COLO829 (cell line): Measurements from ENCODE around the gene TULP4.
A peak's percentile ranks its signal among the peaks of the same experiment; 100 is the strongest.

Source experiments
- DNase-seq: peaks from one replicate; pipeline ENCODE4 v3.0.0; 2012; ENCODE audit warnings: low spot score

The TULP4 gene

DNA sequence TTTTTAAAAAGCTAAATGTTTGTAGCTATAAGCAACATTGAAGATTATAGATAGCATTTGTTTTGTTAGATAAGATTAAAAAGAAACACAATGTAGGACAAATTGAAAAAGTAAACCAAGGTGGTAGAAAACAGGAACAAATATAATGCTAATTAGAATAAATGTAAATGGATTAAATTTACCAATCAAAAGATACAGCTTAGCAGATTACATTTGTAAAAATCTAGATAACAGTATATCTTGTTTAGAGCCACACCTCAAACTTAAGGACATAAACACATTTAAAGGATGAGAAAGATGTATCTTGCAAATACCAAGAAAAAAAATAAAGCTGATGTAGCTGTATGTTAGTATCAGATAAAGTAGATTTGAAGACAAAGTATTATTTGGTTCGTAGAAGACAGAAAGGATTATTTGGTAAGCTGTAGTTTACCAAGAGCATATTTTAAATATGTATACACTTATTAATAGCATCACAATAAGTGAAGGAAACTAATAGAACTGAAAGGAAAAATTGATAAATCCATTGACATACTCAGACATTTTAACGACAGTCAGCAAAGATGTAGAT is 107.2 kb downstream of the TULP4 start:
- DNase-seq: no peak

DNA sequence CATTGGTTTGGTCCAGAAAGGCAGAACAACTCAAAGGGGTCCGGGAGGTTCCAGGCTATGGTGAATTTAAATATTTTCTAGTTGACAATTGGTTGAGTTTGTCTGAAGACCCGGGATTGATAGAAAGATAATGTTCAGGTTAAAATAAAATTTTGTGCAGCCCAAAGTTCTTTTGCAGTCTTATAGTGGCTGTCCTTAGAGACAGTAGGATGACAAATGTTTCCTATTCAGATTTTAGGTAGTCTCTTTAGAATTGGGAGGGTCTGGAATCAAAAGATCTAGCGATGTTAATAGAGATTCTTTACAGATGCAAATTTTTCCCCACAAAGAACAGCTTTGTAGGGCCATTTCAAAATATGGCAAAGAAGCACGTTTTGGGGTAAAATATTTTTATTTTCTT is 109.1 kb downstream of the TULP4 start:
- DNase-seq: no peak

GRCh38 chr6:158422629-158423238 is 110.5 kb downstream of the TULP4 start:
- DNase-seq: no peak

DNA sequence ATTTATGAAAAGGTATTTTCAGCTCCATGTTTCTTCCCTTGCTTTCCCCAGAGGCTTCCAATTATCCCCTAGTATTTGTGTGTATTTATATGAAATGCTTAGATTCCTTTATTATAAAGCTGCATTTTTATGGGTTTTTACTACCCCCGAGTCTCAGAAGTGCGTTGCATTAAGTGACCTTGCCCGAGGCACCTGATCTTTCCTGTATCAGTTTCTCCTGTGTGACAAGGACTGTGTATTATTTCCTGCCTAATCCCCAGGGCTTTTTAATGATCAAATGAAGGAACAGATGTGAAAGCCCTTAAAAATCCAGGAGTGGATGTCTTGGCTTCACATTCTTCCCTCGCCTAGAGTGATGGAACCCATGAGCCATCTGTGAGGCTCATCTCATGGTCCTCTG is 118.8 kb downstream of the TULP4 start:
- no peak for DNase-seq

GRCh38 chr6:158431560-158431959 is 119.3 kb downstream of the TULP4 start:
- no peak for DNase-seq

GRCh38 chr6:158437571-158437970 is 125.3 kb downstream of the TULP4 start:
- no peak for DNase-seq

DNA sequence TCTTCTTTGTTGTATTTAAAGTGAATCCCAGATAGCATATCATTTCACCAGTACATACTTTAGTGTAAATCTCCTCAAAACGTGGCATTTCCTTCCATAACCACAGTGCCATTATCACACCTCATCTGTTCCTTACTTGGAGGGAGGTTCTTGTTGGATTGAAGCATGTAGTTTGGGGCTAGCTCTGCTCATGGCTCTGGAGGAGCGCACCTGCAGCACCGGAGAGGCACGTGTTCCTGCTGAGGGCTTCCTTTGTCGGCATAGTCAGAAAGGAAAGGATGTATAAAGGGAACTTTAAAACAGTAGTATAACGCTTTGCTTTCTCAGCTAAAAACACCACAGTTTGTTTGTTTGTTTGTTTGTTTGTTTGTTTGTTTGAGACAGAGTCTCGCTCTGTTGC is 126.0 kb downstream of the TULP4 start:
- no peak for DNase-seq

DNA sequence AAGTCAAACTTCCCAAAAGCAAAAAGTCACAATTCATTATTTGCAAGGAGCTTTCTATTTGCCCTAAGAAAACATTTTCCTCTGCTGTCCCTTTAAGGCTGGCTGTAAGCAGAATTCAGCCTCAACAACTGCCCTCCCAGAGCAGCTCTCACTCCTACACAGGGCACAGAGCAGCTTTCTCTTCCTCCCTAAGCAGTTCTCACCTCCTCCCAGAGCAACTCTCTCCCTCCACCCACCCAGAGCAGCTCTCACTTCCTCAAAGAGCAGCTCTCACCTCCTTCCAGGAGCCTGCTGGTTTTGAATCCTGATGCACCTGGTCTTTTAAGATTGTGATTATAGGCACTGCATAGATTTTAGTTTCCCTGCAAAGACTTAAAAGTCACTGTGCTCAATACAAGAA is 127.0 kb downstream of the TULP4 start:
- no peak for DNase-seq

DNA sequence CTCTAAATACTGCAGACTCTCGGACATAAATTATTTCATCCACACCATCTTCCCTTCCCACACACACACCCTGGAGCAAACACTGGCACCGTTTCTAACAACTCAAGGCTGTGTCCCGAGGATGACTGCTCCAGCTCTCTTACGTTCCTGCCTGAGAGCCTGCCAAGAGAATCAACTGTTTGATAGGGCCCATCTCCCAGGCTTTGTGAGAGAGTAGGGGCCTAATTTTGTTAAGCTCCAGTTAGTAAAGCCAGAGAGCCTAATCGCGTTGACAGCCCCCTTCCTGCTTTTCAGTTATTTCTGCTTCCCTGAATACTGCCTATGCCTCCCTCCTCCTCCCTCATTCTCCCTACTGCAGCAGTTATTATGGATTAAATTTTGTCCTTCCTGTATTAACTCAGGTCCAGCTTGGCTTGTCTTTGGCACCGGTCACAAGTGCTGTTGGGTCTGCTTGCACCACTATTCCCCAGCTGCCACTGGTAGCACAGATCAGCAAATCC is 129.5 kb downstream of the TULP4 start:
- no peak for DNase-seq

DNA sequence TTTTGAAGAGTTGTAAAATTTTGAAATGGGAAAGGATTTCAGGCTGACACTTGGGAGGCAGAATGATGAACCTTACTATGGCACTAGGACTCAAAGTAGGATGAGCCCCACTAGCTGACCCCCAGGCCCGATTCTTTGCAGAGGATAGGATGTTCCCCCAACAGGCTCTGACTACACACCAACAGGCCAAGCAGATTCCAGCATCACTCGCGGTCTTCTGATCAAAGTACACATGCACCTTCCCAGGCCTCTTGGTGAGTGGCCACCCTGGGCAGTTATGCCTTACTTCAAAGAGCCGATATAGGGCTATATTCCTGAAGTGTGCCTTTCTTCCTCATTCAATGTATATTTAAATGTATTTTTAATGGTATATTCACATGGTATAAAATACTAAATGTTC is 130.0 kb downstream of the TULP4 start:
- no peak for DNase-seq

GRCh38 chr6:158445426-158446085 is 133.3 kb downstream of the TULP4 start:
- DNase-seq: no peak

GRCh38 chr6:158448856-158449255 is 136.6 kb downstream of the TULP4 start:
- no peak for DNase-seq

DNA sequence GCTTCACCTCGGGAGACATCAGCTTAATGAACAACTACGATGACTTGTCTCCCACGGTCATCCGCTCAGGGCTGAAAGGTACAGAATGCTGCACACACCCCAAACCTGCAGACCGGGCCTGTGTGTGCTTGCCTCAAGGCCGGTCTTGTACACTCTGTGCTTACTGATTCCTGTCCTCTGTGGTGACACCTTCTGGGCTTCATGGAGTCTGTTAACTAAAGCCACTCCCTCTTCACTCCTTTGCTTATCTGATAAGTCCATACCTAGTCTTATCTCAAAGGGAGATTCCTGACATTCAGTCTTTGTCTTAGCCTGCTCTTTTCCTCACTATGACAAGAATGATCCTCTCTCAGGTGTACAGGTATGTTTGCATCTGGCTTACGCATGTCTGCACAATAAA is 139.9 kb downstream of the TULP4 start:
- no peak for DNase-seq

DNA sequence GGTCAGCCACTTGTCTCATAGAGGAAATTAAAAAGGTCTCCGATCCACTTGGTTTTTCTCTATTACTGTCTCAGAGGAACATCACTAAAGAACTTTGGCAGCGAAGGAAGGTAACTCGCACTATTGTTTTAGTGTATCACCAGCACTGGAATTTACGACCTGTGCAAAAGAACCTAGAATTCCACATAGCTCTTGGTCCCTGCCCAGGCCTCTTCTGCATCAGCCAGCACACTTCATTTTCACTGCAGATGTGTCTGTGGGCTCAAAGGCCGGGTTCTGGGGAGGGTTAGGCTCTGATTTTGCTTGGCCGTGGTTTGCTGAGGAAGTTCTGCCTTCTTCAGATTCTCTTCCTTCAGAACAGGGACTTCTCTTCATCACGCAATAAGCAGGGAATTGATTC is 144.9 kb downstream of the TULP4 start:
- no peak for DNase-seq

GRCh38 chr6:158457616-158458278 is 145.5 kb downstream of the TULP4 start:
- DNase-seq: peak; percentile 65

GRCh38 chr6:158459726-158460125 is 147.5 kb downstream of the TULP4 start:
- DNase-seq: peak; percentile 48

- DNase-seq: peak; percentile 63
These were observed 148.4 kb downstream of the TULP4 start for GRCh38 chr6:158460602-158461169.

GRCh38 chr6:158461954-158462353 is 149.7 kb downstream of the TULP4 start:
- DNase-seq: no peak

GRCh38 chr6:158464483-158464882 is 152.2 kb downstream of the TULP4 start:
- DNase-seq: no peak

DNA sequence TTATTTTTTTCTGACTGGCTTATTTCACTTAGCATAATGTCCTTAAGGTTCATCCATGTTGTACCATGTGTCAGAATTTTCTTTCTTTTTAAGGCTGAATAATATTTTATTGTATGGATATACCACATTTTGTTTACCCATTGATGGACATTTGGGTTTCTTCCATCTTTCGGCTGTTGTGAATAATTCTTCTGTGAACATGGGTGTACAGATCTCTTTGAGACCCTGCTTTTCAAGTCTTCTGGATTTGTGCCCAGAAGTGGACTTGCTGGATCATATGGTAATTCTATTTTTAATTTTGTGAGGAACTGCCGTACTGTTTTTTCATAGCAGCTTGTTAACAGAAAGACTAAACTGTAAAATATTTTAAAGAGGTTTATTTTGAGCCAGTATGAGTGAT is 153.0 kb downstream of the TULP4 start:
- DNase-seq: no peak

GRCh38 chr6:158465747-158466146 is 153.5 kb downstream of the TULP4 start:
- DNase-seq: no peak

GRCh38 chr6:158467923-158468322 is 155.7 kb downstream of the TULP4 start:
- DNase-seq: no peak

- DNase-seq: no peak
These were observed 156.4 kb downstream of the TULP4 start for GRCh38 chr6:158468666-158469065.
